ENCODE data around the gene SHANK3. TPM values are rescaled to one million over a fixed set of nuclear protein-coding genes. Genes with fewer than 3 reads are reported as not detected.

The SHANK3 gene
- total and polyA plus RNA-seq, 2 of the 4 experiments (the other 2 are of a cell fraction) = 0.18 to 1.5 TPM

GRCh38 chr22:50625568-50626313 lies 46.9 kb upstream of the SHANK3 start:
- intact Hi-C loops (cut with micrococcal nuclease) = no loop called here
- CTCF ChIA-PET = no interaction called here

More at GRCh38 chr22:50625568-50626313, 46.9 kb upstream of the SHANK3 start:
- ATAC-seq (ENCODE audit: low read depth) (no peak), DNase-seq (no peak)
- Histone ChIP-seq H3K9me1 (ENCODE audit: insufficient read depth, low read length) (peaks cover 9% of the 10 kb centered on the region), H3K4me3 (ENCODE audit: insufficient read depth, low read depth, low read length) (no peak overlapping the region), H3K14ac (replicated peaks; ENCODE audit: low read depth, low read length) (no peak overlapping the region), H4K20me1 (ENCODE audit: insufficient read depth, low read length) (peaks cover 6% of the 10 kb centered on the region), H2BK20ac (ENCODE audit: low read depth, low read length) (no peak overlapping the region), H3K18ac (ENCODE audit: low read depth, low read length) (no peak overlapping the region), H2AFZ (replicated peaks; ENCODE audit: low read length, poor library complexity) (no peak overlapping the region), H3K4me2 (ENCODE audit: low read depth, low read length) (no peak overlapping the region), H3K9ac (ENCODE audit: low read depth, low read length) (no peak overlapping the region), H2AK5ac (ENCODE audit: low read depth, low read length) (no peak overlapping the region), H4K5ac (ENCODE audit: low read depth, low read length) (no peak overlapping the region), H3K4ac (ENCODE audit: low read depth, low read length) (no peak overlapping the region), H3K36me3 (ENCODE audit: control insufficient read depth, insufficient read depth, low read length) (peaks cover 2% of the 10 kb centered on the region; the same call in 1 of the 2 replicates), H3K56ac (ENCODE audit: extremely low read depth, insufficient read depth, low read length) (no peak overlapping the region), H3K79me1 (ENCODE audit: low read depth in 1 of 2, low read length in 2 of 2) (peaks cover 6 to 24% of the 10 kb centered on the region in 2 experiments; a peak in 2 of 4 replicates), H3K23ac (ENCODE audit: low read depth, low read length) (no peak overlapping the region), H3K4me1 (ENCODE audit: control insufficient read depth, insufficient read depth, low read length) (peaks cover 14% of the 10 kb centered on the region; the same call in 1 of the 2 replicates), H3K27ac (ENCODE audit: insufficient read depth, low read length) (no peak overlapping the region), H3K9me3 (ENCODE audit: control insufficient read depth, insufficient read depth, low read length) (no peaks in the 10 kb centered on the region), H2BK15ac (ENCODE audit: low read depth, low read length) (no peak overlapping the region), H2BK120ac (ENCODE audit: low read depth, low read length) (no peak overlapping the region), H4K91ac (ENCODE audit: insufficient read depth, low read depth, low read length) (no peak overlapping the region), H4K8ac (ENCODE audit: low read depth in 2 of 2, low read length in 2 of 2) (no peak overlapping the region), H2AK9ac (replicated peaks; ENCODE audit: low read depth, low read length, poor library complexity) (no peak overlapping the region), H2BK5ac (ENCODE audit: low read depth, low read length, poor library complexity, severe bottlenecking) (no peak overlapping the region), H3K27me3 (ENCODE audit: control insufficient read depth, insufficient read depth, low read length) (no peaks in the 10 kb centered on the region)
- 90% methylated on average over 12 of the region's 27 CpGs; no CpG with 5 or more reads in 1 of the 2 experiments for WGBS, 2 experiments (ENCODE audit: extremely low coverage in 2 of 2, insufficient read length in 1 of 2)
- dilution Hi-C loops (cut with HindIII; ENCODE audit: low sequenced_read_pairs, unreplicated experiment) (no loop called here), in situ Hi-C loops (cut with MboI; ENCODE audit: low sequenced_read_pairs) (no loop called here)
- TF ChIP-seq CTCF (conservative IDR thresholded peaks at IDR 0.05; ENCODE audit: low read depth, low read length) = 0 out of 2 replicates have a peak, but pooled peaks have one; percentile 17
- no peak for TF ChIP-seq ELK1 (IDR thresholded peaks at IDR 0.05; ENCODE audit: borderline replicate concordance, low read depth, low read length)
- BruUV-seq (replicated peaks) = no TSS peak
- POLR2A ChIA-PET (ENCODE audit: unreplicated experiment) = no interaction called here

Data from IMR-90 (cell line).